HFF-Myc (cell line): ENCODE data around the gene TMEM9.

Experiments
- DNase-seq: peaks from one replicate; pipeline ENCODE4 v3.0.0-alpha.2; 2011; ENCODE audit warnings: low read depth; ENCODE audit errors: extremely low read depth
- H3K4me3 ChIP-seq: replicated peaks from 2 replicates; pipeline ENCODE4 v1.5.1; 2011; ENCODE audit warnings: low read depth, mild to moderate bottlenecking, control low read depth, low read length
- TF ChIP-seq, protein P1 (sequence below): IDR thresholded peaks from 2 replicates; pipeline ENCODE4 v1.5.1; 2012; ENCODE audit warnings: mild to moderate bottlenecking, low read depth, low read length, control low read depth; ENCODE audit errors: missing control alignments

The TMEM9 gene

DNA sequence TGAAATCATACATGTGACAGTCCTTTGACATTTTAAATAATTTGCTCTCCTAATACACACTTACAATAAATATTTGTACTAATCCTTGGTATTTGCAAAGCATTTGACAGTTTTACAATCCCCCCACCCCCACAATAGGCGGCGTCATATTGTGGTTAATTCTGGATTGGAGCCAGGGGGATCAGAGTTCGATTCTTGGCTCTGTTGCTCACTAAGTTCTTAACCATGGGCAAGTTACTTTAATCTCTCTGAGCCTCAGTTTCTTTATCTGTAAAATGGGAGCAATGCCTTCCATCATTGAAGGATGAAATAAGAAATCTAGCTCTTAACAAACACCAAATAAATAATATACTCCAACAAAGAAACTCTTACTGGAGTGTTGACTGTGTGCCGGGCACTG is 65.9 kb downstream of the TMEM9 start:
- TF ChIP-seq, protein P1, sequence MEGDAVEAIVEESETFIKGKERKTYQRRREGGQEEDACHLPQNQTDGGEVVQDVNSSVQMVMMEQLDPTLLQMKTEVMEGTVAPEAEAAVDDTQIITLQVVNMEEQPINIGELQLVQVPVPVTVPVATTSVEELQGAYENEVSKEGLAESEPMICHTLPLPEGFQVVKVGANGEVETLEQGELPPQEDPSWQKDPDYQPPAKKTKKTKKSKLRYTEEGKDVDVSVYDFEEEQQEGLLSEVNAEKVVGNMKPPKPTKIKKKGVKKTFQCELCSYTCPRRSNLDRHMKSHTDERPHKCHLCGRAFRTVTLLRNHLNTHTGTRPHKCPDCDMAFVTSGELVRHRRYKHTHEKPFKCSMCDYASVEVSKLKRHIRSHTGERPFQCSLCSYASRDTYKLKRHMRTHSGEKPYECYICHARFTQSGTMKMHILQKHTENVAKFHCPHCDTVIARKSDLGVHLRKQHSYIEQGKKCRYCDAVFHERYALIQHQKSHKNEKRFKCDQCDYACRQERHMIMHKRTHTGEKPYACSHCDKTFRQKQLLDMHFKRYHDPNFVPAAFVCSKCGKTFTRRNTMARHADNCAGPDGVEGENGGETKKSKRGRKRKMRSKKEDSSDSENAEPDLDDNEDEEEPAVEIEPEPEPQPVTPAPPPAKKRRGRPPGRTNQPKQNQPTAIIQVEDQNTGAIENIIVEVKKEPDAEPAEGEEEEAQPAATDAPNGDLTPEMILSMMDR, result no peak
- H3K4me3 ChIP-seq, result no peak overlapping the region
- DNase-seq, result no peak

DNA sequence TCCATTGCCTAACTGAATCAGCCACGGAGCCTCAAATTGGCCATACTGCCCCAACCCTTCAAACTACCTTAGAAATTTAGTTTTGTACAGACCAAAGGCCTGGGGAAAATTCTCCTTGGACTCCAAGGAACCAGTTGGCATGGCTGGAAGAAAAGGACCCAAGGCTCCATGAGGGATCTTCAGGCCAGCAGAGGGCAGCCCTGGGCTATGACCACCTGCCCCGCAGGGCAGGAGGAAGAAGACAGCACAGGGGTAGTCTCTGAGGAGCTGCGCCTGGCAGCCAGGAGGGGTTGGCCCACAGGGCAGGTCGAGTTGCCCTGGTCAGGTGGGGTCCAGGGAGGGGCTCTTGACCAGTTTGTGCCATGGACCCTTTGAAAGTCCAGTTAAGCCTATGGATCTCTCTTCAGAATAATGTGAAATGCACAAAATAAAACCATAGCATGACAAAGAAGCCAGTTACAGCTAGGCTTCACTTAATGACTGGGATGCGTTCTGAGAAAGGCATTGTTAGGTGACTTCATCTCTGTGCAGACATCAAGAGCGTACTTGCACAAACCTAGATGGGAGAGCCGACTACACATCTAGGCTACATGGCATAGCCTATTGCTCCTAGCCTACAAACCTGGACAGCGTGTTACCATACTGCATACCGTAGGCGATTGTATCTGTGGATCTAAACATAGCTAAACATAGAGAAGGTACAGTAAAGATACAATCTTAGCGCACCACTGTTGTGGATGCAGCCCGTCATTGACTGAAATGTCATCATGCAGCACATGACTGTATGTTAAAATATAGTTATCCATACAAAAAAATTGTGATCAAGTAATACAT is 68.2 kb downstream of the TMEM9 start:
- DNase-seq, result no peak

More for the DNA sequence above, 68.2 kb downstream of the TMEM9 start:
- H3K4me3 ChIP-seq, result no peak overlapping the region
- TF ChIP-seq, protein P1, result peak; percentile 75
